Liver (tissue), 3 donors: ENCODE measurements around the gene CALML3.

Source experiments
- GABPA ChIP-seq, 2 donors: IDR thresholded peaks in 1 of 2; conservative IDR thresholded peaks in 1 of 2; 2 replicates each; pipeline ENCODE4 v1.6.1; 2016; ENCODE audit warnings: antibody characterized with exemption in 2 of 2, mild to moderate bottlenecking in 1 of 2, moderate library complexity in 1 of 2
- HNF4A ChIP-seq, 2 donors: conservative IDR thresholded peaks; 2 replicates each; pipeline ENCODE4 v1.6.1; 2016; ENCODE audit warnings: antibody characterized with exemption in 2 of 2, mild to moderate bottlenecking in 2 of 2
- RAD21 ChIP-seq, 2 donors: IDR thresholded peaks; 2 replicates each; pipeline ENCODE4 v1.6.1; 2016; ENCODE audit warnings: antibody characterized with exemption in 2 of 2, mild to moderate bottlenecking in 2 of 2
- RXRA ChIP-seq, 2 donors: IDR thresholded peaks; 2 replicates each; pipeline ENCODE4 v1.6.1; 2017 to 2018; ENCODE audit warnings: antibody characterized with exemption in 2 of 2, mild to moderate bottlenecking in 1 of 2
- TAF1 ChIP-seq: conservative IDR thresholded peaks from 2 replicates; pipeline ENCODE4 v1.6.1; 2016; ENCODE audit warnings: antibody characterized with exemption, mild to moderate bottlenecking
- YY1 ChIP-seq: IDR thresholded peaks from 2 replicates; pipeline ENCODE4 v1.6.1; 2016; ENCODE audit warnings: antibody characterized with exemption, mild to moderate bottlenecking
- TF ChIP-seq, protein P1 (sequence below): IDR thresholded peaks from 2 replicates; pipeline ENCODE4 v1.6.1; 2016; ENCODE audit warnings: antibody characterized with exemption
- TF ChIP-seq, protein P2 (sequence below): fragments of 150-350 bp; IDR thresholded peaks from 2 replicates; pipeline ENCODE4 v1.5.1; 2017; ENCODE audit warnings: improper control_type of control experiment, low read depth, low read length; ENCODE audit not compliant: missing input control
- TF ChIP-seq, protein P3 (sequence below): IDR thresholded peaks from 2 replicates; pipeline ENCODE4 v1.6.1; 2016; ENCODE audit warnings: antibody characterized with exemption
- donor health status: healthy.
- donor health status: healthy.

DNA sequence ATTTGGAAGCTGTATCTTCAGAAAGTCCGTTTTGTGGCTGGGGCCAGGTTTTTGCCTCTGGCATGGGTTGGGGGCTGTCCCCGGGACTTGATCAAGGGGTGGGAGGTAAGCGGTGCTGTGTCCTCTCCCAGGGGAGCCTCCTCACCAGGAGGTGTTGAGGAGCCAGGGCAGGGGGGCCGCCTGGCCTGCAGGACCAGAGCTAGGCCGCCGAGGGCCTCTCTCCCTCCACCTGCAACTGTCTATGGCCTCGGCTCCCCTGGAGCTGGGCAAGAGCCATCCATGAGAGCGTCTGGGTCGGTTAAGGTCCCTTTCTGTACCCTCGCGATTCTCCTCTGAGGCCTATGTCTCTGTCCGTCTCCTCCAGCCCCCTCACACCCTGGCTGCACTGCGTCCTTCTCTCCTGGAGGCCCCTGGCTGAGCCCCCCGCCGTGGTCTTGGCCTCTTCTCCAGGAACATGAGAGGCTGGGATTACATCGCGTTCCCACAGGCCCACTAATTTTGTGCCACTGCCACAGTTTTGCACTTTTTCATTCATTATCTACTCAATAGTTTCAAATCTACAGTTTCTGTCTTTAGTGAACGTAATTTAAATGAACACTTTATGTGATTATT is 46.0 kb upstream of the CALML3 start:
- TF ChIP-seq, protein P1, sequence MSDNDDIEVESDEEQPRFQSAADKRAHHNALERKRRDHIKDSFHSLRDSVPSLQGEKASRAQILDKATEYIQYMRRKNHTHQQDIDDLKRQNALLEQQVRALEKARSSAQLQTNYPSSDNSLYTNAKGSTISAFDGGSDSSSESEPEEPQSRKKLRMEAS = no peak
- TF ChIP-seq, protein P2, sequence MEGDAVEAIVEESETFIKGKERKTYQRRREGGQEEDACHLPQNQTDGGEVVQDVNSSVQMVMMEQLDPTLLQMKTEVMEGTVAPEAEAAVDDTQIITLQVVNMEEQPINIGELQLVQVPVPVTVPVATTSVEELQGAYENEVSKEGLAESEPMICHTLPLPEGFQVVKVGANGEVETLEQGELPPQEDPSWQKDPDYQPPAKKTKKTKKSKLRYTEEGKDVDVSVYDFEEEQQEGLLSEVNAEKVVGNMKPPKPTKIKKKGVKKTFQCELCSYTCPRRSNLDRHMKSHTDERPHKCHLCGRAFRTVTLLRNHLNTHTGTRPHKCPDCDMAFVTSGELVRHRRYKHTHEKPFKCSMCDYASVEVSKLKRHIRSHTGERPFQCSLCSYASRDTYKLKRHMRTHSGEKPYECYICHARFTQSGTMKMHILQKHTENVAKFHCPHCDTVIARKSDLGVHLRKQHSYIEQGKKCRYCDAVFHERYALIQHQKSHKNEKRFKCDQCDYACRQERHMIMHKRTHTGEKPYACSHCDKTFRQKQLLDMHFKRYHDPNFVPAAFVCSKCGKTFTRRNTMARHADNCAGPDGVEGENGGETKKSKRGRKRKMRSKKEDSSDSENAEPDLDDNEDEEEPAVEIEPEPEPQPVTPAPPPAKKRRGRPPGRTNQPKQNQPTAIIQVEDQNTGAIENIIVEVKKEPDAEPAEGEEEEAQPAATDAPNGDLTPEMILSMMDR = no peak
- TF ChIP-seq TAF1 = no peak
- TF ChIP-seq RXRA (IDR thresholded peaks at IDR 0.05) = no peak
- no peak for TF ChIP-seq GABPA (IDR thresholded peaks at IDR 0.05 in 1 of 2, conservative IDR thresholded peaks at IDR 0.05 in 1 of 2)
- no peak for TF ChIP-seq HNF4A (conservative IDR thresholded peaks at IDR 0.05)
- TF ChIP-seq RAD21 (IDR thresholded peaks at IDR 0.05) = no peak
- TF ChIP-seq YY1 = no peak
- TF ChIP-seq, protein P3, sequence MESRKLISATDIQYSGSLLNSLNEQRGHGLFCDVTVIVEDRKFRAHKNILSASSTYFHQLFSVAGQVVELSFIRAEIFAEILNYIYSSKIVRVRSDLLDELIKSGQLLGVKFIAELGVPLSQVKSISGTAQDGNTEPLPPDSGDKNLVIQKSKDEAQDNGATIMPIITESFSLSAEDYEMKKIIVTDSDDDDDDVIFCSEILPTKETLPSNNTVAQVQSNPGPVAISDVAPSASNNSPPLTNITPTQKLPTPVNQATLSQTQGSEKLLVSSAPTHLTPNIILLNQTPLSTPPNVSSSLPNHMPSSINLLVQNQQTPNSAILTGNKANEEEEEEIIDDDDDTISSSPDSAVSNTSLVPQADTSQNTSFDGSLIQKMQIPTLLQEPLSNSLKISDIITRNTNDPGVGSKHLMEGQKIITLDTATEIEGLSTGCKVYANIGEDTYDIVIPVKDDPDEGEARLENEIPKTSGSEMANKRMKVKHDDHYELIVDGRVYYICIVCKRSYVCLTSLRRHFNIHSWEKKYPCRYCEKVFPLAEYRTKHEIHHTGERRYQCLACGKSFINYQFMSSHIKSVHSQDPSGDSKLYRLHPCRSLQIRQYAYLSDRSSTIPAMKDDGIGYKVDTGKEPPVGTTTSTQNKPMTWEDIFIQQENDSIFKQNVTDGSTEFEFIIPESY = no peak
